IMR-90 (cell line): ENCODE measurements around the gene TSPAN4. TPM values are rescaled to one million over a fixed set of nuclear protein-coding genes. Genes with fewer than 3 reads are reported as not detected.

ENCODE experiments used
- ATAC-seq: fragments of 200-7000 bp; cut with Tn5 transposase; 2 replicates; pipeline ENCODE4 v1.9.1; 2020; ENCODE audit warnings: low read depth, mild to moderate bottlenecking, moderate library complexity
- BruUV-seq: library from RNA; stranded (reverse); fragments of 400-500 nt; replicated peaks from 2 replicates; lab custom pipeline; 2021; lab: Mats Ljungman, UMichigan
- CTCF ChIA-PET: fragments of 300-600 bp; formaldehyde crosslinking; extraction: SDS; loops from one replicate; lab custom pipeline; 2021; ENCODE audit warnings: antibody characterized with exemption; lab: Yijun Ruan, JAX
- POLR2A ChIA-PET: fragments of 300-600 bp; sonication (Branson Sonifier 250); formaldehyde crosslinking; loops from one replicate; lab custom pipeline; 2022; ENCODE audit warnings: antibody characterized with exemption; ENCODE audit not compliant: unreplicated experiment; lab: Charles Lee
- DNase-seq: peaks from one replicate; pipeline ENCODE4 v3.0.0; 2013
- H2AFZ ChIP-seq: replicated peaks from 2 replicates; pipeline ENCODE3; 2013; ENCODE audit warnings: low read length, mild to moderate bottlenecking; ENCODE audit not compliant: poor library complexity
- H2AK5ac ChIP-seq: 2 replicates; pipeline ENCODE4 v1.6.1; 2013; ENCODE audit warnings: low read depth, low read length, inconsistent platforms
- H2AK9ac ChIP-seq: replicated peaks from 2 replicates; pipeline ENCODE3; 2013; ENCODE audit warnings: mild to moderate bottlenecking, low read depth, low read length, moderate library complexity; ENCODE audit not compliant: poor library complexity
- H2BK120ac ChIP-seq: 2 replicates; pipeline ENCODE4 v1.6.1; 2013; ENCODE audit warnings: low read depth, low read length, inconsistent platforms
- H2BK15ac ChIP-seq: 3 replicates; pipeline ENCODE4 v1.6.1; 2013; ENCODE audit warnings: low read depth, low read length, inconsistent platforms
- H2BK20ac ChIP-seq: 2 replicates; pipeline ENCODE4 v1.6.1; 2013; ENCODE audit warnings: low read depth, mild to moderate bottlenecking, inconsistent platforms, low read length, moderate library complexity
- H2BK5ac ChIP-seq: 2 replicates; pipeline ENCODE4 v1.6.1; 2013; ENCODE audit warnings: mild to moderate bottlenecking, low read depth, low read length, inconsistent platforms; ENCODE audit not compliant: poor library complexity, severe bottlenecking
- H3K14ac ChIP-seq: replicated peaks from 2 replicates; pipeline ENCODE4 v1.6.1; 2013; ENCODE audit warnings: low read depth, low read length, inconsistent platforms
- H3K18ac ChIP-seq: 2 replicates; pipeline ENCODE4 v1.6.1; 2013; ENCODE audit warnings: low read depth, low read length, control low read depth
- H3K23ac ChIP-seq: 2 replicates; pipeline ENCODE4 v1.6.1; 2013; ENCODE audit warnings: low read depth, low read length, inconsistent platforms
- H3K27ac ChIP-seq: 2 replicates; pipeline ENCODE4 v1.5.1; 2013; ENCODE audit warnings: mild to moderate bottlenecking, control low read depth, low read length; ENCODE audit not compliant: insufficient read depth
- H3K27me3 ChIP-seq: 2 replicates; pipeline ENCODE4 v1.6.1; 2013; ENCODE audit warnings: low read length; ENCODE audit not compliant: control insufficient read depth, insufficient read depth
- H3K36me3 ChIP-seq: 2 replicates; pipeline ENCODE4 v1.6.1; 2013; ENCODE audit warnings: low read length, mixed read lengths; ENCODE audit not compliant: control insufficient read depth, insufficient read depth
- H3K4ac ChIP-seq: 2 replicates; pipeline ENCODE4 v1.6.1; 2013; ENCODE audit warnings: low read depth, low read length, inconsistent platforms
- H3K4me1 ChIP-seq: 2 replicates; pipeline ENCODE4 v1.6.1; 2013; ENCODE audit warnings: low read length, mixed read lengths; ENCODE audit not compliant: control insufficient read depth, insufficient read depth
- H3K4me2 ChIP-seq: 2 replicates; pipeline ENCODE4 v1.6.1; 2013; ENCODE audit warnings: low read depth, mild to moderate bottlenecking, control low read depth, low read length, moderate library complexity
- H3K4me3 ChIP-seq: 2 replicates; pipeline ENCODE4 v1.5.1; 2013; ENCODE audit warnings: low read depth, mild to moderate bottlenecking, control low read depth, low read length, moderate library complexity; ENCODE audit not compliant: insufficient read depth
- H3K56ac ChIP-seq: 2 replicates; pipeline ENCODE4 v1.6.1; 2013; ENCODE audit warnings: low read length, inconsistent platforms; ENCODE audit not compliant: insufficient read depth; ENCODE audit errors: extremely low read depth
- H3K79me1 ChIP-seq, 2 experiments: 2 replicates each; pipeline ENCODE4 v1.6.1; 2013; ENCODE audit warnings: low read length in 2 of 2, inconsistent platforms in 1 of 2, low read depth in 1 of 2
- H3K9ac ChIP-seq: 2 replicates; pipeline ENCODE4 v1.6.1; 2013; ENCODE audit warnings: low read depth, low read length, control low read depth
- H3K9me1 ChIP-seq: 2 replicates; pipeline ENCODE4 v1.6.1; 2013; ENCODE audit warnings: low read length, inconsistent platforms; ENCODE audit not compliant: insufficient read depth
- H3K9me3 ChIP-seq: 2 replicates; pipeline ENCODE4 v1.6.1; 2013; ENCODE audit warnings: low read length; ENCODE audit not compliant: control insufficient read depth, insufficient read depth
- H4K20me1 ChIP-seq: 2 replicates; pipeline ENCODE4 v1.6.1; 2013; ENCODE audit warnings: low read length, inconsistent platforms; ENCODE audit not compliant: insufficient read depth
- H4K5ac ChIP-seq: 2 replicates; pipeline ENCODE4 v1.6.1; 2013; ENCODE audit warnings: mild to moderate bottlenecking, low read depth, low read length, control low read depth
- H4K8ac ChIP-seq, 2 experiments: 2 replicates each; pipeline ENCODE4 v1.6.1; 2013; ENCODE audit warnings: low read depth in 2 of 2, low read length in 2 of 2, control low read depth in 1 of 2, inconsistent platforms in 1 of 2
- H4K91ac ChIP-seq: 2 replicates; pipeline ENCODE4 v1.6.1; 2013; ENCODE audit warnings: low read depth, low read length, inconsistent platforms; ENCODE audit not compliant: insufficient read depth
- FOS ChIP-seq: fragments of 150-350 bp; IDR thresholded peaks from 2 replicates; pipeline ENCODE4 v1.6.1; 2016; ENCODE audit warnings: low read depth, low read length
- WGBS, 2 experiments: methylation state at CpG; one replicate each; pipeline versions ENCODE4 v1.1.5 to v1.1.7; 2013; ENCODE audit warnings: missing lambda C conversion rate in 2 of 2; ENCODE audit not compliant: insufficient read length in 1 of 2; ENCODE audit errors: extremely low coverage in 2 of 2; 5-methylcytosine and 5-hydroxymethylcytosine counted together
- dilution Hi-C: fragments of 300-500 bp; cut with HindIII; formaldehyde crosslinking; loops from one replicate; pipeline ENCODE4 v1.14.3; 2018; ENCODE audit warnings: low sequenced_read_pairs; ENCODE audit not compliant: unreplicated experiment
- in situ Hi-C: fragments of 300-500 bp; cut with MboI; formaldehyde crosslinking; loops from 3 replicates; pipeline ENCODE4 v1.14.3; 2019; ENCODE audit warnings: low sequenced_read_pairs, inconsistent platforms, mixed read lengths
- intact Hi-C: fragments of 100-400 bp; cut with micrococcal nuclease; formaldehyde crosslinking; loops from 2 replicates; pipeline ENCODE4 v1.10.0; 2022
- polyA plus RNA-seq, 3 experiments: library from polyadenylated mRNA; depleted of rRNA; stranded (reverse); fragments of >200 nt; gene quantifications; 2 replicates each; pipeline ENCODE4 v1.2.3, GENCODE V29; 2012; ENCODE audit warnings: low replicate concordance in 1 of 3
- total RNA-seq: library from RNA; depleted of rRNA; stranded (reverse); fragments of >200 nt; gene quantifications from 2 replicates; pipeline ENCODE4 v1.2.3, GENCODE V29; 2012

The TSPAN4 gene
- total and polyA plus RNA-seq, 2 of the 4 experiments (the other 2 are of a cell fraction), result 161 to 293 TPM

DNA sequence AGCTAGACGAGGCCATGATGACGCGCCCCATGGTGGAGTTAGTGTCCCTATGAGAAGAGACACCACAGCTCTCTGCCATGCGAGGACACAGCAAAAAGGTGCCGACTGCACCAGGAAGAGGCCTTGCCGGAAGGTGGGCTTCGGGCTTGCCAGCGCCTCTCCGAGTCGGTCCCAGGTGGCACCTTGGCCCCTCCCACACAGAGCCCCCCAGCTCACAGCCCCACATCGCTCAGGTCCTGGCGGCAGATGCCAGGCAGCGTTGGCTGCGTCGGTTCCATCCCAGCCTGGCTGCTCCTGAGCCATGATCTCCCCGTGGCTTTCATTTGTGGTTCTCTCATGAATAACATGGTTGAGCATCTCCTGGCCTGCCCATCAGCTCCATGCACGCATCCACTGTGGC, 43.9 kb downstream of the TSPAN4 start:
- no peak overlapping the region for H3K23ac ChIP-seq
- H3K14ac ChIP-seq, result no peak overlapping the region
- intact Hi-C loops, result no loop called here
- no peak for TF ChIP-seq FOS
- no peak overlapping the region for H2BK5ac ChIP-seq
- in situ Hi-C loops, result no loop called here
- no peak overlapping the region for H3K4ac ChIP-seq
- no peak overlapping the region for H3K27ac ChIP-seq
- no peaks in the 10 kb centered on the region for H3K9me3 ChIP-seq
- H3K9ac ChIP-seq, result no peak overlapping the region
- no peak overlapping the region for H4K91ac ChIP-seq
- H3K79me1 ChIP-seq, result no peaks in the 10 kb centered on the region
- 97% methylated on average over 6 of the region's 17 CpGs; no CpG with 5 or more reads in 1 of the 2 experiments for WGBS, 2 experiments
- H2AFZ ChIP-seq, result no peak overlapping the region
- no peak overlapping the region for H4K8ac ChIP-seq
- H3K9me1 ChIP-seq, result no peaks in the 10 kb centered on the region
- no peak overlapping the region for H3K56ac ChIP-seq
- peaks cover 2% of the 10 kb centered on the region; the same call in 1 of the 2 replicates for H3K4me1 ChIP-seq
- dilution Hi-C loops, result no loop called here
- no peak for ATAC-seq
- no peak overlapping the region for H3K18ac ChIP-seq
- peaks cover 27% of the 10 kb centered on the region for H3K36me3 ChIP-seq
- H4K5ac ChIP-seq, result no peak overlapping the region
- H2AK9ac ChIP-seq, result no peak overlapping the region
- ChIA-PET POLR2A (no interaction called here), CTCF (no interaction called here)
- H4K20me1 ChIP-seq, result no peaks in the 10 kb centered on the region; the same call in 1 of the 2 replicates
- no peak overlapping the region for H2BK20ac ChIP-seq
- no peak overlapping the region for H2AK5ac ChIP-seq
- H3K4me3 ChIP-seq, result no peak overlapping the region
- no TSS peak for BruUV-seq
- H3K4me2 ChIP-seq, result no peak overlapping the region
- H2BK120ac ChIP-seq, result no peak overlapping the region
- no peak for DNase-seq
- no peaks in the 10 kb centered on the region for H3K27me3 ChIP-seq
- no peak overlapping the region for H2BK15ac ChIP-seq
